ENCODE data around the gene EEF1G. TPM values are rescaled to one million over a fixed set of nuclear protein-coding genes. Genes with fewer than 3 reads are reported as not detected.

Gene EEF1G
- total RNA-seq, 1 donor from 2014 or later, result 928 TPM

- DNase-seq, result no peak
- H3K4me3 Mint-ChIP-seq (ENCODE audit: unreplicated experiment), result no peak overlapping the region
- no peak for TF ChIP-seq CTCF (IDR thresholded peaks at IDR 0.05; ENCODE audit: partially characterized antibody, unreplicated experiment)
- no peak overlapping the region for H3K27ac Mint-ChIP-seq (ENCODE audit: unreplicated experiment)
- H3K4me1 Mint-ChIP-seq (ENCODE audit: low read depth, unreplicated experiment), result no peaks in the 10 kb centered on the region
- peaks cover 6% of the 10 kb centered on the region for H3K27me3 Mint-ChIP-seq (ENCODE audit: unreplicated experiment)
- H3K36me3 Mint-ChIP-seq (ENCODE audit: unreplicated experiment), result peaks cover 3% of the 10 kb centered on the region
- H3K9me3 Mint-ChIP-seq (ENCODE audit: unreplicated experiment), result peaks cover 3% of the 10 kb centered on the region
Observed at GRCh38 chr11:62516736-62517371, 56.8 kb downstream of the EEF1G start.

DNA sequence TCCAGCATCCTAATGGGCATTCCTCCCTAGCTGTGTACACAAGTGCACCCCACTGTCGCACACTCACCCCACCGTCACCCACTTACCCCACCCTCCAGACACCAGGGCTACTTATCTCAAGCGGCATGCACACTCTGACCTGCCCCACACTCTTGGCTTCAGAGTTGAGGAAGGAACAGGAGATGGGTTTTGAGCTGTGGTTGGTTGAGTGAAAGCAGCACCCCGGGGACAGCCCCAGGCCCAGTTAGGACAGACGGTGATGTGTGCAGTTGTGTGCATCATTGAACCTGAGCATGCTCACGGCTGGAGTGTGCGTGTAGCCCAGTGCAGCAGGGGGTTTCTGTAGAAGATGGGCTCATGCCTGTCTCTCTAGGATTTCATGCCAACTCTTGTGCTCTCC, 59.5 kb downstream of the EEF1G start:
- no peak overlapping the region for H3K27ac Mint-ChIP-seq (ENCODE audit: unreplicated experiment)
- H3K4me1 Mint-ChIP-seq (ENCODE audit: low read depth, unreplicated experiment), result no peaks in the 10 kb centered on the region
- H3K27me3 Mint-ChIP-seq (ENCODE audit: unreplicated experiment), result peaks cover 6% of the 10 kb centered on the region
- no peak for TF ChIP-seq CTCF (IDR thresholded peaks at IDR 0.05; ENCODE audit: partially characterized antibody, unreplicated experiment)
- H3K36me3 Mint-ChIP-seq (ENCODE audit: unreplicated experiment), result no peaks in the 10 kb centered on the region
- H3K4me3 Mint-ChIP-seq (ENCODE audit: unreplicated experiment), result no peak overlapping the region
- DNase-seq, result no peak
- H3K9me3 Mint-ChIP-seq (ENCODE audit: unreplicated experiment), result peaks cover 3% of the 10 kb centered on the region

- Mint-ChIP-seq H3K27ac (ENCODE audit: unreplicated experiment) (no peak overlapping the region), H3K4me1 (ENCODE audit: low read depth, unreplicated experiment) (no peaks in the 10 kb centered on the region), H3K9me3 (ENCODE audit: unreplicated experiment) (peaks cover 3% of the 10 kb centered on the region), H3K4me3 (ENCODE audit: unreplicated experiment) (no peak overlapping the region), H3K36me3 (ENCODE audit: unreplicated experiment) (no peaks in the 10 kb centered on the region), H3K27me3 (ENCODE audit: unreplicated experiment) (peaks cover 9% of the 10 kb centered on the region)
- no peak for DNase-seq
- TF ChIP-seq CTCF (IDR thresholded peaks at IDR 0.05; ENCODE audit: partially characterized antibody, unreplicated experiment), result no peak
Observed at GRCh38 chr11:62513626-62514025, 60.1 kb downstream of the EEF1G start.

GRCh38 chr11:62512961-62513360, 60.7 kb downstream of the EEF1G start:
- H3K4me3 Mint-ChIP-seq (ENCODE audit: unreplicated experiment), result no peak overlapping the region
- H3K36me3 Mint-ChIP-seq (ENCODE audit: unreplicated experiment), result no peaks in the 10 kb centered on the region
- DNase-seq, result no peak
- H3K9me3 Mint-ChIP-seq (ENCODE audit: unreplicated experiment), result peaks cover 3% of the 10 kb centered on the region
- TF ChIP-seq CTCF (IDR thresholded peaks at IDR 0.05; ENCODE audit: partially characterized antibody, unreplicated experiment), result no peak
- H3K4me1 Mint-ChIP-seq (ENCODE audit: low read depth, unreplicated experiment), result no peaks in the 10 kb centered on the region
- peaks cover 9% of the 10 kb centered on the region for H3K27me3 Mint-ChIP-seq (ENCODE audit: unreplicated experiment)
- H3K27ac Mint-ChIP-seq (ENCODE audit: unreplicated experiment), result no peak overlapping the region

Small RNA genes within 50 kb of the gene (microRNA-seq; reads per million reads assigned to microRNA genes)
- gene MIR6747 (ENCODE audit: unreplicated experiment), result 4.3 reads per million, percentile 29 among the genes with 10 or more reads in this experiment

Other genes with a start within 250 kb of the EEF1G start
- gene ASRGL1, start 236.4 kb downstream of the EEF1G start, total RNA-seq (ENCODE audit: unreplicated experiment), result 55.7 TPM
- gene SCGB1A1, start 154.9 kb downstream of the EEF1G start, total RNA-seq (ENCODE audit: unreplicated experiment), result not detected
- 4.5 TPM for gene AHNAK, start 27.1 kb downstream of the EEF1G start, total RNA-seq (ENCODE audit: unreplicated experiment)
- 29.7 TPM for gene TUT1, start 17.6 kb upstream of the EEF1G start, total RNA-seq (ENCODE audit: unreplicated experiment)
- 172 TPM for gene MTA2, start 28.0 kb upstream of the EEF1G start, total RNA-seq (ENCODE audit: unreplicated experiment)
- gene EML3, start 38.9 kb upstream of the EEF1G start, total RNA-seq (ENCODE audit: unreplicated experiment), result 26.7 TPM
- gene ROM1, start 39.4 kb upstream of the EEF1G start, total RNA-seq (ENCODE audit: unreplicated experiment), result 1.3 TPM
- gene B3GAT3, start 48.1 kb upstream of the EEF1G start, total RNA-seq (ENCODE audit: unreplicated experiment), result 71.6 TPM
- gene GANAB, start 72.7 kb upstream of the EEF1G start, total RNA-seq (ENCODE audit: unreplicated experiment), result 213 TPM
- gene INTS5, start 79.4 kb upstream of the EEF1G start, total RNA-seq (ENCODE audit: unreplicated experiment), result 20.9 TPM
- 73.6 TPM for gene C11orf98, start 91.3 kb upstream of the EEF1G start, total RNA-seq (ENCODE audit: unreplicated experiment)
- 15.7 TPM for gene CSKMT, start 91.4 kb upstream of the EEF1G start, total RNA-seq (ENCODE audit: unreplicated experiment)
- gene UQCC3, start 97.8 kb upstream of the EEF1G start, total RNA-seq (ENCODE audit: unreplicated experiment), result 5.7 TPM
- gene LBHD1, start 98.4 kb upstream of the EEF1G start, total RNA-seq (ENCODE audit: unreplicated experiment), result 4.6 TPM
- 146 TPM for gene UBXN1, start 105.2 kb upstream of the EEF1G start, total RNA-seq (ENCODE audit: unreplicated experiment)
- gene LRRN4CL, start 115.6 kb upstream of the EEF1G start, total RNA-seq (ENCODE audit: unreplicated experiment), result 1.8 TPM
- gene BSCL2, start 133.5 kb upstream of the EEF1G start, total RNA-seq (ENCODE audit: unreplicated experiment), result 550 TPM
- 266 TPM for gene GNG3, start 133.8 kb upstream of the EEF1G start, total RNA-seq (ENCODE audit: unreplicated experiment)
- 58.6 TPM for gene HNRNPUL2, start 153.6 kb upstream of the EEF1G start, total RNA-seq (ENCODE audit: unreplicated experiment)
- gene TTC9C, start 154.6 kb upstream of the EEF1G start, total RNA-seq (ENCODE audit: unreplicated experiment), result 34.1 TPM
- gene ZBTB3, start 180.3 kb upstream of the EEF1G start, total RNA-seq (ENCODE audit: unreplicated experiment), result 14.6 TPM
- 92.5 TPM for gene POLR2G, start 187.7 kb upstream of the EEF1G start, total RNA-seq (ENCODE audit: unreplicated experiment)
- gene TAF6L, start 197.5 kb upstream of the EEF1G start, total RNA-seq (ENCODE audit: unreplicated experiment), result 39.4 TPM
- 28.2 TPM for gene TMEM179B, start 213.5 kb upstream of the EEF1G start, total RNA-seq (ENCODE audit: unreplicated experiment)
- gene TMEM223, start 218.1 kb upstream of the EEF1G start, total RNA-seq (ENCODE audit: unreplicated experiment), result 17.4 TPM
- gene NXF1, start 231.5 kb upstream of the EEF1G start, total RNA-seq (ENCODE audit: unreplicated experiment), result 104 TPM